Colonic mucosa (tissue), 4 donors: ENCODE results near the gene TMPRSS3. TPM values are rescaled to one million over a fixed set of nuclear protein-coding genes. Genes with fewer than 3 reads are reported as not detected.
A peak's percentile ranks its signal among the peaks of the same experiment; 100 is the strongest.

Experiments used
- DNase-seq: peaks from one replicate; pipeline ENCODE4 v3.0.0-alpha.2; 2020
- H3K27ac ChIP-seq: fragments of 200-600 bp; one replicate; pipeline ENCODE4 v1.8.0; 2021
- H3K27me3 ChIP-seq: fragments of 200-600 bp; one replicate; pipeline ENCODE4 v1.8.0; 2021
- H3K36me3 ChIP-seq: fragments of 200-600 bp; one replicate; pipeline ENCODE4 v1.8.0; 2021
- H3K4me1 ChIP-seq: fragments of 200-600 bp; one replicate; pipeline ENCODE4 v1.8.0; 2021; ENCODE audit warnings: mild to moderate bottlenecking
- H3K4me3 ChIP-seq: fragments of 200-600 bp; one replicate; pipeline ENCODE4 v1.8.0; 2021
- H3K9ac ChIP-seq, 2 donors: one replicate each; pipeline ENCODE4 v1.7.0; 2013; ENCODE audit warnings: control low read depth in 2 of 2, low read depth in 2 of 2, low read length in 2 of 2
- H3K9me3 ChIP-seq: fragments of 200-600 bp; one replicate; pipeline ENCODE4 v1.8.0; 2021
- intact Hi-C: fragments of 100-400 bp; cut with DNase I; formaldehyde crosslinking; loops from one replicate; pipeline ENCODE4 v1.14.1; 2022
- total RNA-seq, 2 donors: library from RNA; stranded (reverse); fragmentation: NEBNext Ultra II Directional in 1 of 2; extraction: Animal tissue kit (Norgen Biotek cat#: 25700) in 1 of 2; gene quantifications; one replicate each; pipeline ENCODE4 v1.2.1, GENCODE V29; 2021
- TF ChIP-seq, protein P1 (sequence below): fragments of 200-600 bp; IDR thresholded peaks from one replicate; pipeline ENCODE4 v1.8.0; 2022; ENCODE audit warnings: antibody characterized with exemption, mild to moderate bottlenecking
- donor health status: healthy.
- donor health status: DM: no; HTN: no; CAD: no.
- donor health status: DM: no; HTN: no; CAD: no.

The TMPRSS3 gene
- total RNA-seq, 2 donors from 2014 or later = 0.82 to 1.2 TPM

DNA sequence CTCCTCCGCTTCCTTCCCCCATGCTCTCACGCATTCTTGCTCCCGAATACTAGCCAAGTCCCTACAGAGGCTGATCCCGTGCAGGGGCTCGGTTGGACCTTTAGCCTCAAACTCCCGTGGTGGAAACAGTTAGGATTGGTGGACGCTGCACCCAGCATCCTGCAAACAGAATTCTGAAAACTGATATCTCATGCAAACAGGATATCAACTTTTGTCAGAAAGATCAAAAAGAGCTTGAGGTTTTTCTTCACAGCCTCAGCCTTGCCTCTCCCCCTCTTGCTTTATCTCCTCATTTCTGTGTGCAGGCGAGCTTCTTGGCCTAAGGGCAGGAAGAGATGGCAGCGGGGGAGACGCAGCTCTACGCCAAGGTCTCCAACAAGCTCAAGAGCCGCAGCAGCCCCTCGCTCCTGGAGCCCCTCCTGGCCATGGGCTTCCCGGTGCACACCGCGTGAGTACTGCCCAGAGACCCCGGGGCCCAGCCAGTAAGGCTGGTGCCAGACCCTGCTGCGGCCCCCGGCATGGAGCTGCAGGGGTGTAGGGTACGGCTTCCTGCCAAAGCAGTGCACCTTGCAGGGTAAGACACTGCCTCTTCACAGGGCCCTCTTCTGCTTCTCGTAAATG lies 7.9 kb upstream of the TMPRSS3 start, which contains the start of gene UBASH3A:
UBASH3A (plus strand) TSS at position 292 of the 621 bp plus-strand sequence; CDS start at position 336, 44 bp downstream.
- Histone ChIP-seq H3K4me1 (no peaks in the 10 kb centered on the region), H3K27ac (no peak within 1 kb of the TSS), H3K27me3 (no peaks in the 10 kb centered on the region), H3K9me3 (no peaks in the 10 kb centered on the region), H3K4me3 (peak within 1 kb of the TSS; percentile 3), H3K36me3 (no peaks in the 10 kb centered on the region), H3K9ac (no peak within 1 kb of the TSS)
- DNase-seq = no peak
- intact Hi-C loops = no loop called here
- TF ChIP-seq, protein P1, sequence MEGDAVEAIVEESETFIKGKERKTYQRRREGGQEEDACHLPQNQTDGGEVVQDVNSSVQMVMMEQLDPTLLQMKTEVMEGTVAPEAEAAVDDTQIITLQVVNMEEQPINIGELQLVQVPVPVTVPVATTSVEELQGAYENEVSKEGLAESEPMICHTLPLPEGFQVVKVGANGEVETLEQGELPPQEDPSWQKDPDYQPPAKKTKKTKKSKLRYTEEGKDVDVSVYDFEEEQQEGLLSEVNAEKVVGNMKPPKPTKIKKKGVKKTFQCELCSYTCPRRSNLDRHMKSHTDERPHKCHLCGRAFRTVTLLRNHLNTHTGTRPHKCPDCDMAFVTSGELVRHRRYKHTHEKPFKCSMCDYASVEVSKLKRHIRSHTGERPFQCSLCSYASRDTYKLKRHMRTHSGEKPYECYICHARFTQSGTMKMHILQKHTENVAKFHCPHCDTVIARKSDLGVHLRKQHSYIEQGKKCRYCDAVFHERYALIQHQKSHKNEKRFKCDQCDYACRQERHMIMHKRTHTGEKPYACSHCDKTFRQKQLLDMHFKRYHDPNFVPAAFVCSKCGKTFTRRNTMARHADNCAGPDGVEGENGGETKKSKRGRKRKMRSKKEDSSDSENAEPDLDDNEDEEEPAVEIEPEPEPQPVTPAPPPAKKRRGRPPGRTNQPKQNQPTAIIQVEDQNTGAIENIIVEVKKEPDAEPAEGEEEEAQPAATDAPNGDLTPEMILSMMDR = no peak

DNA sequence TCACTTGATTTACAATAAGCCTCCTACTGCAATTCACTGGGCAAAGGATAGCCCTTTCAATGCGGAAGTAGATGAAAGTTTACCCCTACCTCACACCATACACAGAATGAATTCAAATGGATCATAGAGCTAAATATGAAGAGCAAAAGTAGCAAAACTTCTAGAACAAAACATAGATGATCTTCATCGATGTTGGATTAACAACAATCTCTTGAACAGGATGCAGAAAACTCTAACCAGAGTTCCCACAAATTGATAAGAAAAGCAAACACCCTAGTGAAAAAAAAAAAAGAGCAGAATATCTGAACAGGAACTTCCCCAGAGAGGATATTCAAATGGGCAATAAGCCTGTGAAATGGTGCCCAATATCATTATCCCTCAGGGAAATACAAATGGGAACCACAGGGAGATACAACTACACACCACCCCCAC lies 6.0 kb upstream of the TMPRSS3 start:
- H3K4me1 ChIP-seq = no peaks in the 10 kb centered on the region
- H3K4me3 ChIP-seq = no peak overlapping the region
- no peak for DNase-seq
- no peaks in the 10 kb centered on the region for H3K27me3 ChIP-seq
- no peaks in the 10 kb centered on the region for H3K9me3 ChIP-seq
- TF ChIP-seq, protein P1 = no peak
- H3K36me3 ChIP-seq = no peaks in the 10 kb centered on the region
- no peak overlapping the region for H3K9ac ChIP-seq
- no peak overlapping the region for H3K27ac ChIP-seq
- intact Hi-C loops = no loop called here

DNA sequence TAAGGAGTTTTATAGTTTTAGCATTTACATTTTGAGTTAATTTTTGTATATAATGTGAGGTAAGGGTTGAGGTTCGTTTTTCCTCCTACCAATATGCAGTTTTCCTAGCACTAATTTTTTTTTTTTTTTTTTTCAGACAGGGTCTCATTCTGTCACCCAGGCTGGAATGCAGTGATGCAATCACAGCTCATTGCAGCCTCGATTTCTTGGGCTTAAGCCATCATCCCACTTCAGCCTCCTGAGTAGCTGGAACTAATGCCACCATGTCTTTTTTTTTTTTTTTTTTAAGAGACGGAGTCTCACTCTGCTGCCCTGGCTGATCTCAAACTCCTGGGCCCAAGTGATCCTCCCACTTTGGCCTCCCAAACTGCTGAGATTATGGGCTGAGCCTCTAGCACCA lies 5.3 kb upstream of the TMPRSS3 start:
- no peak overlapping the region for H3K27ac ChIP-seq
- TF ChIP-seq, protein P1 = no peak

DNA sequence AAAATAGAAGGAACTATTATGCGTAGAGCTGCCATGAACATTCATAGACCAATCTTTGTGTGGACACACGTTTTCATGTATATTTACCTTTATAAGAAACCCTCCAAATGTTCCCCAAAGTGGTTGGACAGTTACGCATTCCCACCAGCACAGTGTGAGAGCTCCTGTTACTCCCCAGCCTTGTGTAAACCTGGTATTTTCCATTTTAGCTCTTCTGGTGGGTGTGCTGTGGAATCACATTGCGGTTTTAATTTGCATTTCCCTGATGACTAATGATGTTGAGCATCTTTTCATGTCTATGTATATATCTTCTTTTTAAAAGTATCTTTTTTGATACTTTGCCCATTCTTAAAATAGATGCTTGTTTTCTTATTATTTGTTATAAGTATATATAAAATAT lies 4.7 kb upstream of the TMPRSS3 start:
- intact Hi-C loops = no loop called here
- Histone ChIP-seq H3K27me3 (no peaks in the 10 kb centered on the region), H3K36me3 (no peaks in the 10 kb centered on the region), H3K27ac (no peak overlapping the region), H3K9ac (no peak overlapping the region), H3K9me3 (no peaks in the 10 kb centered on the region), H3K4me3 (no peak overlapping the region), H3K4me1 (no peaks in the 10 kb centered on the region)
- no peak for DNase-seq
- TF ChIP-seq, protein P1 = no peak

More for the DNA sequence above, 5.3 kb upstream of the TMPRSS3 start:
- Histone ChIP-seq H3K36me3 (no peaks in the 10 kb centered on the region), H3K27me3 (no peaks in the 10 kb centered on the region), H3K4me3 (no peak overlapping the region), H3K9ac (no peak overlapping the region), H3K9me3 (no peaks in the 10 kb centered on the region), H3K4me1 (no peaks in the 10 kb centered on the region)
- no peak for DNase-seq
- intact Hi-C loops = no loop called here

DNA sequence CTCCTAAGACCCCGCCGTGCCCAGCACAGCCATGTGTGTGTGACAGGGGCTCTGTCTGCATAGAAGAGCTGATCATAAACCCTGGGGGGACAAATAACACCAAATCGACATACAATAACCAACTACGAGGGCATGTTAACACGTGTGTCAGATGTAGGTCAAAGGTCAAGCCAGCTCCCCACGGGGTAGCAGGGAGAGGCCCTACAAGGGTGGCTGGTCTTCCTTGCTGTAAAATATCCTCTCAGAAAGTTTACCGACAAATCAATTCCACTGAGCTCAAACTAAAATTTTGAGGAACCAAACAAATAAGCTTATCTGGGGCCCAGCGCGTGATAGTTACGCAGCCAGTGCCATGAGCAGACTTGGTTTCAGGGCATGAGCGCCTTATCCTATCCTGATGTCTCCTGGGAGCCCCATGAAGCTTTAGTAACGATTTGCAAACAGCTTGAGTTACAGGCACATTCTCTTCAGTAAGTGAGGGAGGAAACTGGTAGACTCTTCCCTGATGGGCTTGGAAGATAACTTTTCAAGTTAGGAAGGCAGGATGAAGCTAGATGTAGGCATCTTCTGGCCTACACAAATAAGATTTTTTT lies 2.7 kb upstream of the TMPRSS3 start:
- no peaks in the 10 kb centered on the region for H3K4me1 ChIP-seq
- H3K27ac ChIP-seq = no peak overlapping the region
- no peaks in the 10 kb centered on the region for H3K27me3 ChIP-seq
- TF ChIP-seq, protein P1 = no peak
- H3K9me3 ChIP-seq = no peaks in the 10 kb centered on the region
- DNase-seq = no peak
- no peak overlapping the region for H3K4me3 ChIP-seq
- H3K9ac ChIP-seq = no peak overlapping the region
- intact Hi-C loops = no loop called here
- no peaks in the 10 kb centered on the region for H3K36me3 ChIP-seq
